K562 (cell line): ENCODE measurements around the gene FAR2. TPM values are rescaled to one million over a fixed set of nuclear protein-coding genes. Genes with fewer than 3 reads are reported as not detected.

Experiments
- ATAC-seq: fragments of 200-7000 bp; cut with Tn5 transposase; 3 replicates; pipeline ENCODE4 v1.9.1; 2020; ENCODE audit warnings: moderate library complexity
- BruUV-seq: library from RNA; stranded (reverse); fragments of 400-500 nt; replicated peaks from 2 replicates; lab custom pipeline; 2021; lab: Mats Ljungman, UMichigan
- CTCF ChIA-PET: fragments of 300-600 bp; formaldehyde crosslinking; extraction: SDS; loops from one replicate; lab custom pipeline; 2021; ENCODE audit warnings: low intra/inter-chr PET ratio; lab: Yijun Ruan, JAX
- POLR2A ChIA-PET: fragments of 300-600, 350-650 bp; sonication (Branson Sonifier 250); formaldehyde crosslinking; extraction: SDS; loops from one replicate; lab custom pipeline; 2021; ENCODE audit warnings: antibody characterized with exemption, inconsistent platforms; lab: Yijun Ruan, JAX
- DNase-seq, 4 experiments: peaks; one replicate each; pipeline versions ENCODE4 v3.0.0 to v3.0.0-alpha.2; 2011 to 2018; ENCODE audit warnings: low spot score in 3 of 4, mixed read lengths in 3 of 4; ENCODE audit errors: extremely low read depth in 1 of 4
- FAIRE-seq: peaks from 2 replicates; lab custom pipeline; 2011; peaks lifted over from hg19 to GRCh38; lab: Jason Lieb, UNC
- H2AFZ ChIP-seq: 2 replicates; pipeline ENCODE4 v1.6.0; 2011; ENCODE audit warnings: low read depth, low read length, control low read depth, inconsistent platforms
- H3K27ac ChIP-seq: fragments of 200-600 bp; 3 replicates; pipeline ENCODE4 v1.8.0; 2011; ENCODE audit warnings: low read depth, mild to moderate bottlenecking, control low read depth, inconsistent platforms, low read length, moderate library complexity, mixed read lengths; ENCODE audit errors: extremely low read depth
- H3K27me3 ChIP-seq, 2 experiments: fragments of 300-600 bp in 1 of 2; 2 replicates in 1 of 2; 3 replicates in 1 of 2; pipeline versions ENCODE4 v1.6.0 to v1.8.0; 2011; ENCODE audit warnings: inconsistent platforms in 2 of 2, low read length in 2 of 2, mild to moderate bottlenecking in 1 of 2, mixed read lengths in 1 of 2, moderate library complexity in 1 of 2; ENCODE audit not compliant: control insufficient read depth in 2 of 2, insufficient read depth in 2 of 2
- H3K36me3 ChIP-seq: fragments of 300-600 bp; 3 replicates; pipeline ENCODE4 v1.8.0; 2011; ENCODE audit warnings: mild to moderate bottlenecking, low read length, inconsistent platforms; ENCODE audit not compliant: control insufficient read depth, insufficient read depth
- H3K4me1 ChIP-seq, 2 experiments: fragments of 200-600 bp in 1 of 2; replicated peaks in 1 of 2; 2 replicates in 1 of 2; 3 replicates in 1 of 2; pipeline versions ENCODE4 v1.5.1 to v1.8.0; 2011; ENCODE audit warnings: inconsistent platforms in 2 of 2, low read length in 2 of 2, mild to moderate bottlenecking in 1 of 2, mixed read lengths in 1 of 2, moderate library complexity in 1 of 2; ENCODE audit not compliant: control insufficient read depth in 2 of 2, insufficient read depth in 2 of 2
- H3K4me2 ChIP-seq: 2 replicates; pipeline ENCODE4 v1.6.1; 2011; ENCODE audit warnings: low read length, control low read depth, inconsistent platforms, mixed read lengths; ENCODE audit not compliant: insufficient read depth
- H3K4me3 ChIP-seq: fragments of 200-600 bp; sonication (generic), shearing (Covaris generic); 2 replicates; pipeline ENCODE4 v1.5.1; 2016; ENCODE audit warnings: control low read depth, inconsistent platforms
- H3K79me2 ChIP-seq: fragments of 200-600 bp; 3 replicates; pipeline ENCODE4 v1.8.0; 2011; ENCODE audit warnings: low read length, inconsistent platforms; ENCODE audit not compliant: control insufficient read depth, insufficient read depth
- H3K9ac ChIP-seq, 2 experiments: 2 replicates each; pipeline versions ENCODE4 v1.6.0 to v1.6.1; 2011; ENCODE audit warnings: low read depth in 2 of 2, low read length in 2 of 2, control low read depth in 1 of 2, inconsistent platforms in 1 of 2, mild to moderate bottlenecking in 1 of 2, mixed read lengths in 1 of 2; ENCODE audit not compliant: insufficient read depth in 1 of 2
- H3K9me1 ChIP-seq: one replicate; pipeline ENCODE4 v1.6.0; 2011; ENCODE audit warnings: inconsistent platforms, mild to moderate bottlenecking, low read length, moderate library complexity; ENCODE audit not compliant: control insufficient read depth, insufficient read depth
- H3K9me3 ChIP-seq: replicated peaks from 2 replicates; pipeline ENCODE4 v1.5.1; 2011; ENCODE audit warnings: low read depth, low read length, inconsistent platforms; ENCODE audit not compliant: control insufficient read depth, insufficient read depth
- H4K20me1 ChIP-seq: replicated peaks from 2 replicates; pipeline ENCODE4 v1.6.1; 2011; ENCODE audit warnings: low read length, inconsistent platforms, mixed read lengths; ENCODE audit not compliant: control insufficient read depth, insufficient read depth
- E2F1 ChIP-seq: sonication (generic); formaldehyde crosslinking; IDR thresholded peaks from 2 replicates; pipeline ENCODE4 v1.8.1; 2023; ENCODE audit warnings: mild to moderate bottlenecking, missing genetic modification reagents, moderate library complexity
- E2F8 ChIP-seq: fragments of 450-650 bp; IDR thresholded peaks from 2 replicates; pipeline ENCODE4 v1.7.1; 2018; ENCODE audit warnings: mild to moderate bottlenecking, low read depth; ENCODE audit not compliant: partially characterized antibody
- ETV5 ChIP-seq: sonication (generic); formaldehyde crosslinking; IDR thresholded peaks from 2 replicates; pipeline ENCODE4 v1.4.0; 2020; ENCODE audit warnings: low read depth, mild to moderate bottlenecking, missing genetic modification reagents
- REST ChIP-seq, 2 experiments: fragments of 450-650 bp; formaldehyde crosslinking in 1 of 2; IDR thresholded peaks; 2 replicates each; pipeline versions ENCODE4 v1.4.0 to v1.6.1; 2014 to 2020; ENCODE audit warnings: mild to moderate bottlenecking in 2 of 2, borderline replicate concordance in 1 of 2, low read depth in 1 of 2
- ZC3H8 ChIP-seq: fragments of 450-650 bp; IDR thresholded peaks from 2 replicates; pipeline ENCODE4 v1.6.1; 2017
- ZNF23 ChIP-seq: fragments of 250-450 bp; sonication (Bioruptor Pico); IDR thresholded peaks from 2 replicates; pipeline ENCODE4 v1.4.0; 2020; ENCODE audit warnings: mild to moderate bottlenecking
- ZNF444 ChIP-seq: fragments of 250-450 bp; sonication (Bioruptor Pico); IDR thresholded peaks from 2 replicates; pipeline ENCODE4 v1.4.0; 2020; ENCODE audit warnings: mild to moderate bottlenecking, moderate library complexity
- WGBS: fragments of 100-300 bp; shearing (Covaris generic); methylation state at CpG from one replicate; pipeline ENCODE4 v1.1.6; 2016; ENCODE audit warnings: low coverage, mixed read lengths; ENCODE audit not compliant: insufficient coverage; ENCODE audit errors: missing lambda C conversion rate; 5-methylcytosine and 5-hydroxymethylcytosine counted together
- in situ Hi-C: fragments of 300-500 bp; cut with MboI; formaldehyde crosslinking; loops from 4 replicates; pipeline ENCODE4 v1.15.0; 2018; ENCODE audit warnings: inconsistent platforms, mixed read lengths
- intact Hi-C: fragments of 100-400 bp; cut with micrococcal nuclease; formaldehyde crosslinking; loops from 2 replicates; pipeline ENCODE4 v1.14.2; 2022
- polyA plus RNA-seq, 8 experiments: library from polyadenylated mRNA; depleted of rRNA in 4 of 8; stranded (reverse) in 5 of 8; unstranded in 3 of 8; fragments of >200 nt; fragmentation: Nextera tagmentation in 2 of 8; fragmentation: Illumina TruSeq in 1 of 8; extraction: Ambion mirVana in 2 of 8; extraction: Trizol in 1 of 8; gene quantifications; 2 replicates each; pipeline versions ENCODE4 v1.2.1 to v1.2.3, GENCODE V29; 2011 to 2014; ENCODE audit warnings: inconsistent platforms in 1 of 8, missing spikeins in 1 of 8
- total RNA-seq, 7 experiments: library from RNA; depleted of rRNA in 6 of 7; stranded (reverse); fragments of >200 nt in 6 of 7; fragmentation: Illumina TruSeq in 2 of 7; extraction: Trizol in 2 of 7; gene quantifications; 2 replicates each; pipeline versions ENCODE4 v1.2.1 to v1.2.3, GENCODE V29; 2011 to 2021; ENCODE audit warnings: low replicate concordance in 1 of 7

The FAR2 gene
- total and polyA plus RNA-seq, 9 of the 15 experiments (the other 6 are each of a cell fraction or from before 2014, with no cell fraction given), result 5.0 to 13.4 (median 8.5) TPM

- BruUV-seq, result TSS peak; percentile 67
- FAIRE-seq (peak; percentile 98), ATAC-seq (peak; percentile 97), DNase-seq (peak; percentile 88 to 98 (median 90))
- peaks cover 0 to 7% of the 10 kb centered on the region in 2 experiments; a peak in 3 of 5 replicates for H3K4me1 ChIP-seq
- no peaks in the 10 kb centered on the region for H3K9me3 ChIP-seq
- no peaks in the 10 kb centered on the region; the same call in 1 of the 2 replicates for H4K20me1 ChIP-seq
- peaks cover 16% of the 10 kb centered on the region; the same call in 2 of the 3 replicates for H3K36me3 ChIP-seq
- no peaks in the 10 kb centered on the region for H3K27me3 ChIP-seq
- peaks cover 51% of the 10 kb centered on the region for H3K79me2 ChIP-seq
- H3K9ac ChIP-seq, result peak within 1 kb of the TSS; percentile 99 to 100
- H2AFZ ChIP-seq, result peak within 1 kb of the TSS; percentile 99
- in situ Hi-C loops, result no loop called here
- WGBS, result 1% methylated on average over 52 of the region's 55 CpGs
- H3K27ac ChIP-seq, result peak within 1 kb of the TSS; percentile 99
- intact Hi-C loops, result no loop called here
- H3K4me3 ChIP-seq, result peak within 1 kb of the TSS; percentile 98
- H3K9me1 ChIP-seq, result no peaks in the 10 kb centered on the region
- ChIA-PET CTCF (interaction anchor here (0.7 kb wide), 1 partner anchor 305 kb away, joined by 3 read pairs; no protein-coding TSS in a partner anchor), POLR2A (interaction anchor here (0.8 to 1.3 kb wide), 3 partner anchors 10 to 52 kb away, joined by 4 to 8 read pairs (median 6); no protein-coding TSS in a partner anchor)
- peak within 1 kb of the TSS; percentile 99 for H3K4me2 ChIP-seq
- TF ChIP-seq ETV5 (CRISPR knock-in tag) (no peak), REST (IDR thresholded peaks at IDR 0.05; ENCODE audit: borderline replicate concordance) (no peak), REST (CRISPR knock-in tag; IDR thresholded peaks at IDR 0.05; ENCODE audit: low read depth) (peak; percentile 16; the same call in 1 of the 2 replicates), ZNF444 (CRISPR knock-in tag) (no peak), E2F1 (no peak), ZNF23 (no peak), E2F8 (no peak), ZC3H8 (no peak)
Observed at GRCh38 chr12:29380536-29381523, 231.8 kb downstream of the FAR2 start, which contains the start of gene ERGIC2. Gene ERGIC2, minus strand, starts transcription at chr12:29381172. Its CDS starts 9,539 bp downstream, at chr12:29371633.
